Stimulated activated CD8-positive, alpha-beta memory T cell treated with anti-CD3 and anti-CD28 coated beads, Interleukin-7, amount 100 ng/mL, for 4 hours (primary cell): Measurements from ENCODE around the gene PROKR1.

Experiments
- DNase-seq, 2 donors: peaks; one replicate each; pipeline ENCODE4 v3.0.0-alpha.2; 2020; ENCODE audit warnings: low read depth in 2 of 2

PROKR1 gene

GRCh38 chr2:68698567-68699377, 55.4 kb downstream of the PROKR1 start:
- DNase-seq: no peak

GRCh38 chr2:68700560-68700959, 57.2 kb downstream of the PROKR1 start:
- no peak for DNase-seq

DNA sequence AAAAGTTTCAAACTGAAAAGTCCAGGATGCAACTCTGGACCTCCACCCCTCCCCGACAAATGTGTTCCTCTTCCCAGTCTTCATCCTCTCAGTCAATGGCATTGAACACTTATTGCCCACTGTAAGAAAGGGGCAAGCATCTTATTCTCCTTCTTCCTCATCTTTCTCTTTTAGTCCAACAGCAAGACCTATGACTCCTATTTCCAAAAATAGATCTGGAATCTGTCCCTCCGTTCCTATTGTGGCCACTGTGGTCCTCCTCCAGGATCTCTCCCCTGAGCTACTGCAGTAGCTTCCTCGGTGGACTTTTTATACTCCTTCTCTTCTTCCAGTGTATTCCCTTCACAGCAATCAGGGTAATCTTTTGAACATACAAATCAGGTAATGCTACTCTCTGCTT, 63.3 kb downstream of the PROKR1 start:
- no peak for DNase-seq
